Lung (tissue), 12 donors: ENCODE results near the gene AGBL4. TPM values are rescaled to one million over a fixed set of nuclear protein-coding genes. Genes with fewer than 3 reads are reported as not detected.

Source experiments
- ATAC-seq: fragments of 200-7000 bp; cut with Tn5 transposase; one replicate; pipeline ENCODE4 v1.9.1; 2020; ENCODE audit warnings: moderate number of reproducible peaks; ENCODE audit not compliant: insufficient read depth, low FRiP score
- DNase-seq, 3 donors: peaks; one replicate each; pipeline ENCODE4 v3.0.0-alpha.2; 2013 to 2017
- H3K27ac ChIP-seq, 2 donors: one replicate each; pipeline ENCODE4 v1.5.1; 2013; ENCODE audit warnings: mild to moderate bottlenecking in 2 of 2, moderate library complexity in 2 of 2, control low read depth in 1 of 2, inconsistent platforms in 1 of 2, low read depth in 1 of 2, low read length in 1 of 2
- H3K27me3 ChIP-seq, 3 donors: one replicate each; pipeline ENCODE4 v1.5.1; 2013; ENCODE audit warnings: low read length in 2 of 3; ENCODE audit not compliant: control insufficient read depth in 3 of 3, insufficient read depth in 3 of 3
- H3K36me3 ChIP-seq, 4 donors: one replicate each; pipeline ENCODE4 v1.5.1; 2013; ENCODE audit warnings: low read length in 4 of 4, mild to moderate bottlenecking in 1 of 4, moderate library complexity in 1 of 4; ENCODE audit not compliant: control insufficient read depth in 4 of 4, insufficient read depth in 4 of 4
- H3K4me1 ChIP-seq, 5 donors: one replicate each; pipeline ENCODE4 v1.5.1; 2013; ENCODE audit warnings: low read length in 5 of 5, mild to moderate bottlenecking in 2 of 5, moderate library complexity in 1 of 5; ENCODE audit not compliant: control insufficient read depth in 5 of 5, insufficient read depth in 5 of 5
- H3K4me3 ChIP-seq: one replicate; pipeline ENCODE4 v1.5.1; 2013; ENCODE audit warnings: mild to moderate bottlenecking, control low read depth, moderate library complexity
- H3K9ac ChIP-seq, 2 donors: one replicate each; pipeline ENCODE4 v1.5.1; 2013; ENCODE audit warnings: low read length in 2 of 2, control low read depth in 1 of 2; ENCODE audit not compliant: insufficient read depth in 1 of 2
- H3K9me3 ChIP-seq, 4 donors: one replicate each; pipeline ENCODE4 v1.5.1; 2013; ENCODE audit warnings: low read length in 3 of 4, mild to moderate bottlenecking in 1 of 4, moderate library complexity in 1 of 4; ENCODE audit not compliant: control insufficient read depth in 4 of 4, insufficient read depth in 3 of 4
- WGBS, 2 donors: extraction: QIAGEN DNeasy Blood & Tissue Kit; methylation state at CpG; one replicate each; pipeline ENCODE4 v1.1.7; 2013; 5-methylcytosine and 5-hydroxymethylcytosine counted together
- polyA plus RNA-seq, 2 donors: library from polyadenylated mRNA; stranded (reverse); fragments of 200-250 nt; gene quantifications; one replicate each; pipeline ENCODE4 v1.2.1, GENCODE V29; 2013
- total RNA-seq, 2 donors: library from RNA; depleted of rRNA in 1 of 2; stranded (reverse); fragments of >200 nt in 1 of 2; gene quantifications; one replicate each; pipeline ENCODE4 v1.2.1, GENCODE V29; 2014 to 2021
- TF ChIP-seq, protein P1 (sequence below): IDR thresholded peaks from 2 replicates; pipeline ENCODE4 v1.5.1; 2012; ENCODE audit warnings: mild to moderate bottlenecking; ENCODE audit errors: control extremely low read depth, extremely low read depth
- donor health status: control.
- donor health status: control.
- donor health status: Bipolar disorder and iron deficiency.
- donor health status: healthy.
- donor health status: DM: yes; HTN: yes; CAD: no.

AGBL4 gene
- total and polyA plus RNA-seq, 4 donors: 0.24 to 7.5 (median 2.6) TPM

GRCh38 chr1:48966583-48966982 lies 1057.2 kb downstream of the AGBL4 start:
- Histone ChIP-seq H3K9ac (no peak overlapping the region), H3K4me1 (no peaks in the 10 kb centered on the region), H3K9me3 (no peaks in the 10 kb centered on the region), H3K36me3 (no peaks in the 10 kb centered on the region), H3K27me3 (no peaks in the 10 kb centered on the region), H3K4me3 (no peak overlapping the region), H3K27ac (no peak overlapping the region)
- TF ChIP-seq, protein P1, sequence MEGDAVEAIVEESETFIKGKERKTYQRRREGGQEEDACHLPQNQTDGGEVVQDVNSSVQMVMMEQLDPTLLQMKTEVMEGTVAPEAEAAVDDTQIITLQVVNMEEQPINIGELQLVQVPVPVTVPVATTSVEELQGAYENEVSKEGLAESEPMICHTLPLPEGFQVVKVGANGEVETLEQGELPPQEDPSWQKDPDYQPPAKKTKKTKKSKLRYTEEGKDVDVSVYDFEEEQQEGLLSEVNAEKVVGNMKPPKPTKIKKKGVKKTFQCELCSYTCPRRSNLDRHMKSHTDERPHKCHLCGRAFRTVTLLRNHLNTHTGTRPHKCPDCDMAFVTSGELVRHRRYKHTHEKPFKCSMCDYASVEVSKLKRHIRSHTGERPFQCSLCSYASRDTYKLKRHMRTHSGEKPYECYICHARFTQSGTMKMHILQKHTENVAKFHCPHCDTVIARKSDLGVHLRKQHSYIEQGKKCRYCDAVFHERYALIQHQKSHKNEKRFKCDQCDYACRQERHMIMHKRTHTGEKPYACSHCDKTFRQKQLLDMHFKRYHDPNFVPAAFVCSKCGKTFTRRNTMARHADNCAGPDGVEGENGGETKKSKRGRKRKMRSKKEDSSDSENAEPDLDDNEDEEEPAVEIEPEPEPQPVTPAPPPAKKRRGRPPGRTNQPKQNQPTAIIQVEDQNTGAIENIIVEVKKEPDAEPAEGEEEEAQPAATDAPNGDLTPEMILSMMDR: no peak
- ATAC-seq (no peak), DNase-seq (no peak)

GRCh38 chr1:48960320-48960719 lies 1063.4 kb downstream of the AGBL4 start:
- Histone ChIP-seq H3K9me3 (no peaks in the 10 kb centered on the region), H3K4me3 (no peak overlapping the region), H3K27me3 (no peaks in the 10 kb centered on the region), H3K27ac (no peak overlapping the region), H3K9ac (no peak overlapping the region), H3K36me3 (no peaks in the 10 kb centered on the region), H3K4me1 (no peaks in the 10 kb centered on the region)
- TF ChIP-seq, protein P1: no peak
- no peak for DNase-seq
- no peak for ATAC-seq

GRCh38 chr1:48955774-48956173 lies 1068.0 kb downstream of the AGBL4 start:
- Histone ChIP-seq H3K9me3 (no peaks in the 10 kb centered on the region), H3K9ac (no peak overlapping the region), H3K4me3 (no peak overlapping the region), H3K27ac (no peak overlapping the region), H3K4me1 (no peaks in the 10 kb centered on the region), H3K36me3 (no peaks in the 10 kb centered on the region), H3K27me3 (no peaks in the 10 kb centered on the region)
- ATAC-seq (no peak), DNase-seq (no peak)
- TF ChIP-seq, protein P1: no peak

DNA sequence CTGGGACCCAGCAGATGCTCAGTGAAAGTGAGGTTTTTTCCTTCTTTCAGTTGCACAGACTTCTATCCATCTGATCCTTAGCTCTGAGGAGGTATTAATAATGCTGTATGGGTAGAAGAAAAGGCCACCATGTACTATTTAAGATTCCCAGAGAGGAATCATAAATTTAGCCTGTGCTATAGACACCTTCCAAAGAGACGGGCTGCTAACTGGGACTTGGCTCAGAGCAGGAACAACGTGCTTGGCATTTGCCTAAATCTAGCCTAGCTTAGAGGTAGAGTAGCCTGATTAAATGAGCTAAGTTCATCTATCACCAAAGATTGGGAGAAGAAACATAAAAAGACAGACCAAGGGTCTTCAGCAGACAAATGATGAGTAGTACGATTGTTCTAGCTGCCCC lies 1070.1 kb downstream of the AGBL4 start:
- DNase-seq: no peak
- H3K27me3 ChIP-seq: no peaks in the 10 kb centered on the region
- TF ChIP-seq, protein P1: no peak
- H3K9ac ChIP-seq: no peak overlapping the region
- H3K36me3 ChIP-seq: no peaks in the 10 kb centered on the region
- H3K4me1 ChIP-seq: no peaks in the 10 kb centered on the region
- H3K9me3 ChIP-seq: no peaks in the 10 kb centered on the region
- WGBS, 2 donors: 91 to 94% methylated on average over 3 of the region's 3 CpGs
- no peak overlapping the region for H3K4me3 ChIP-seq
- no peak for ATAC-seq
- no peak overlapping the region for H3K27ac ChIP-seq
